ENCODE measurements around the gene TUFT1.
"Not testable (repeated sequence)": the region's sequence is repeated elsewhere in the genome, so short reads cannot be mapped to it uniquely, and the experiment has no call there.

The TUFT1 gene

DNA sequence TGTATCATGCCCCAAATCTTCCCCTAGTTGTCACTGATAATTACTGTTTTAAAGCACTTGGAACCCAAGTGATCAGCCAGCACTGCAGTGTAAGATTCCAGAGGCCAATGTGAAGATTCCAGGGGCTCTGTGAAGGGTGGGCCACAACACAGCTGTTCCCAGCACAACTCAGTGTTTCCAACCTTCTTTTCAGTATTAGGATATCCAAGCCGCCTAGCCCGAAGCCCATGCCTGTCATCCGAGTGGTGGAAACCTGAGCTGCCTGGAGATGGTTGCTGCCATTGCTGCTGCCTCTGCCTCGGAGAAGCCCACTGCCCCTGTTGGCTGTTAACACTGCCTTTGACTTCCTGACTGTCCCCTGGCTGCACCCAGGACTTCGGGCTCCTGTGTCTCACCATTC is 41.3 kb downstream of the TUFT1 start:
- no peak for DNase-seq (ENCODE audit: low read depth)

GRCh38 chr1:151581921-151582320 is 41.8 kb downstream of the TUFT1 start:
- DNase-seq (ENCODE audit: low read depth), result no peak

DNA sequence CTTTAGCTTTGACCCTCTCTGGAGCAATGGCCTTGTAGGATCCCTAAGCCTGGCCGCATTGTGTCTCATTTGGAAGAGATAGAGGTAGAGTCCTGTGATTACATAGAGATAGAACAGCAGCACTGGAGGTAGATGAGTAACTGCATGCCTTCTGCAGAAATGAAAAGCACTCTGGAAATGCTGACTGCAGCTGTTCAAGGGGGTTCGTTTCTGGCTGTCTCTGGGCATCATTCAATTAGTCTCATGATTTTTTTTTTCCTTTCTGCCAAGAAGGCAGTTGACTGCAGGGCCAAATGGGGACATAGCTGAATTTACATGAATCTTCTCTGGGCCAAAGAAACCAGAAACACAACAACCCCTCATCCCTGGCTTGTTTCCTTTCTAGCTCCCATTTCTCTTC is 43.7 kb downstream of the TUFT1 start:
- DNase-seq (ENCODE audit: low read depth), result no peak

GRCh38 chr1:151584278-151584677 is 44.2 kb downstream of the TUFT1 start:
- no peak for DNase-seq (ENCODE audit: low read depth)

DNA sequence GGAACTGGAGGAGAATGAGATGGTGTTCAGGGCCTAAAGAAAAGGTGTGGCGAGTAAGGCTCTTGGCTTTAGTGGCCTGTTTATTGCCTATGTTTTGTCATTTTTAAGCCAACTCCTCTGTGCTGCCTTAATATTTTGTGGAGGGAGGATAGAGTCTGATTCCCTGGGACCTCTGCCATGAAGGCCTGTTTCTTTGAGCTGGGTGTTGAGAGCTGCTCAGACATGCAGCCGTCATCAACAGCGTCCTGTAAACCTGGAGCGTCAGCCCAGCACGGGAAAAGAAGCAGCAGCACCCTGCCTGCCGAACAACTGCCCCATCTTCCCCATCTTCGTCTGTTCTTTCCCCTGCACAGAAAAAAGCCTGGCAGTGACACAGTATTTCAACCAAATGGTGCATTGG is 44.7 kb downstream of the TUFT1 start:
- DNase-seq (ENCODE audit: low read depth), result no peak

- DNase-seq (ENCODE audit: low read depth), result no peak
Observed at GRCh38 chr1:151585622-151586021, 45.5 kb downstream of the TUFT1 start.

DNA sequence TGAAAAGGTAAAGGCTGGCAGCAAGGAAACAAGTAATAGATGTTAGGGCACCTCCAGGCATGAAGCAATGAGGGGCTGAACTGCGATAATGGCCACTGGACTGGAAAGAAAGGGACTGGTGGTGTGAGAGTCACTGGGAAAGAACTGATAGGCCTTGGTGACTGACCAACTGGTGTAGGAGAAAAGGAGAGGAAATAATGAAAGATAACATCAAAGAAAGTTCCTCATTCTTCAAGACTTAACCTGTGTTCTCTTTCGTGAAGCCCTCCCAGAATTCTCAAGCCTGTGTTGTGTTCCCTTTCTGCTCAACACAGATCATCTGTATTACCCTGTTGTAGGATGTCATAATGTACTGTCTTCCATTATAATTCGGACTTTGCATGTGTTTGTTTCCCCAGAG is 50.9 kb downstream of the TUFT1 start:
- DNase-seq (ENCODE audit: low read depth), result no peak

DNA sequence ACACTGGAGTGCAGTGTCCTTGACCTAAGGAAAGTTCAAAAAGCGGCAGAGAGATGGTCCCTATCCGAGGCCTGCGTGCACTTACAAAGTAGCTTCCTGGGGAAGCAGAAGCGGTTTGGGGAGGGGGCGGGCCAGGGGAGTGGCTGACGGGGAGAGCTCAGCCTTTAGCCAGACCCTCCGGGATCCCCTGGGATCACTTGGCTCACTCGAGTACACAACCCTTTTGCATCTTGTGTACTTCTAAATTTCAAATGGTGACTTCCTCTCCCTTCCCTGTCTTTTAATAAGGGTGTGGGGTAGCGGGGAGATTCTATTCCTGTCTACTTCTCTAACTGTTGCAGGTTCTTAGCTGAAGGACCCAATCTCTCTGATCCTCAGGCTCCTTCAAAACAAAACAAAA is 53.6 kb downstream of the TUFT1 start:
- DNase-seq (ENCODE audit: low read depth), result no peak

DNA sequence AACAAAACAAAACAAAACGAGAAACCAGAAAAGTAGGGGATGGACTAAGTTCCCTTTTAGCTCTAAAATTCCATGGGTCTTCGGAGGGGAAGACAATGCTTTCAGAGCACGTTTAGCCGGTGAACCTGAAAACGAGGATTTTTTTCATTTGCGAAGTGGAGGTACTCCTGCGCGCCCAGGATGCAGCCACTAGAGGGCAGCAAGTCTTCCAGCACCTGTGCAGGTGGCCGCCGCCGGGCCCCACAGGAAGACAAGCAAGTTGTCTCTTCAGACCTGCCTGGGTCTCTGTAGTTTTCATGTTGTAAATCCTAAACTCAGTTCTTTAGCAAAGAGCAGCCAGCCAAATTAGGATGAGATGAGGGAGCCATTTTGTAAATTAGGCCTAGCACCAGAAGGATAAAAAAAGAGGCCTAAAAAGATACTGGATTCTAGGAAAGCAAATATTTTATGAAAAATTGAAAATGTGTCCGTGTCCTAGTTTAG is 54.1 kb downstream of the TUFT1 start:
- DNase-seq (ENCODE audit: low read depth), result no peak

DNA sequence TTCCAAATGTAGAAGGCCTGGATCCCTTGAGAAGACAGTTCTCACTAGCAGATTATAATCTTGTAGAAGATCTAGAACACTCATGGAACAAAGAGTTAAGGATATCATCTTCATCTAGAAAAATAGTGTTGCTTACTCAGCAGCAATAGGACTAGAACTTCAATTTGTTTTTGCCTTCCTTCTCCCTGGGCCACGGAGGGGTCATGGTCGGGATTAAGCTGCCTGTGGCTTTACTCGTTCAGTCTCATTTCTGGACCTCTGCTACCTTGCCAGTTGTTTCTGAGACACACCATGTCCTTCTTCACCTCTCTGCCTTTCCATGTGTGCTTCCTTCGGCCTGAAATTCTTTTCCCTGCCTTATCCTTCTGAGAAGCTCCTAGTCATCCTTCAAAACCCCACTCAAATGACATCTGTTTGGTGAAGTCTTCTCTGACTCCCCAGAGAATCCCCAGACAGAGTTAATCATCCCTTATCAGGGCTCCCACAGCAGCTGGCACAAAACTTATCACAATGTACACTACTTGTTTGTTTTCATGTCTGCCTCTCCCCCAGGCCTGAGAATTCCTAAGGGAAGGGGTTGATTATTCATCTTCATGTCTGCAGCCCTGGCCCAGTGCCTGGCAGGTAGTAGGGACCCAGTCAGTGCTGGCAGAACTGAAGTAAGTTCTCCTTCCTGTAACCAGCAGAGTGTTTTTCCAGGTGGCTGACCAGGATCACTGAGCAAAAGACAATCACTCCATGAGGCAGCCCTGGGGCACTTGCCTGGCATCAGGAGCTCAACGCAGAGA is 56.3 kb downstream of the TUFT1 start:
- no peak for DNase-seq (ENCODE audit: low read depth)

GRCh38 chr1:151602550-151602949 is 62.4 kb downstream of the TUFT1 start:
- not testable (repeated sequence) for DNase-seq (ENCODE audit: low read depth)

GRCh38 chr1:151604291-151604690 is 64.2 kb downstream of the TUFT1 start:
- no peak for DNase-seq (ENCODE audit: low read depth)

- DNase-seq (ENCODE audit: low read depth), result no peak
Observed at GRCh38 chr1:151606384-151606783, 66.3 kb downstream of the TUFT1 start.

GRCh38 chr1:151606857-151607256 is 66.7 kb downstream of the TUFT1 start:
- DNase-seq (ENCODE audit: low read depth), result no peak

DNA sequence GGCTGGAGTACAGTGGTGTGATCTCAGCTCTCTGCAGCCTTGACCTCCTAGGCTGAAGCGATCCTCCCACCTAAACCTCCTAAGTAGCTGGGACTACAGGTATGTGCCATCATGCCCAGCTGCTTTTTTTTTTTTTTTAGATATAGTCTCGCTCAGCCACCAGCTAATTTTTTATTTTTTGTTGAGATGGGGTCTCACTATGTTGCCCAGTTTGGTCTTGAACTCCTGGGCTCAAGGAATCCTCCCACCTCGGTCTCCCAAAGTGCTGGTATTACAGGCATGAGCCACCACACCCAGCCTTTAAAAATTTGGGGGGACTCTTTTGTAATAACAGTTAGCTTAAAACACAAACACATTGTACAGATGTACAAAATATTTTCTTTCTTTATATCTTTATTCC is 70.0 kb downstream of the TUFT1 start:
- DNase-seq (ENCODE audit: low read depth), result no peak

DNA sequence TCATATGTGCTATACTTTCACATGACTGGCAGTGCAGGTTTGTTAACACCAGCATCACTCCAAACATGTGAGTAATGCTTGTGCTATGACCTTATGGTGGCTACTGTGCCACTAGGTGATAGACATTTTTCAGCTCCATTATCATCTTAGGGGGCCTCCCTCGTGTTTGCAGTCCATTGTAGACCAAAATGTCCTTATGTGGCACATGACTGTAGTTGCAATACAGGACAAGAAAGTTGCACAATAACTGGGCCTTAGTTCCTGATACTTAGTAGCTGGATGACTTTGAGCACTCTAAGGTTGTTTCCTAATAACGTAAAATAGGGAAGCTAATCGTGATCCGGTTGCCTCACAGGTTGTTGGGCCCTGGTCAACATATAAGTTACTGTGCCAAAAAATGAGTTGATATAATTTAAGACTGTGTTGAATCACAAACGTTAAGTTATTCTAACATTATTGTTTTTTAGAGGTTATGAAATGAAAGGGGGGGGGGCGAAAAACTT is 71.2 kb downstream of the TUFT1 start:
- peak; percentile 42 for DNase-seq (ENCODE audit: low read depth)

DNA sequence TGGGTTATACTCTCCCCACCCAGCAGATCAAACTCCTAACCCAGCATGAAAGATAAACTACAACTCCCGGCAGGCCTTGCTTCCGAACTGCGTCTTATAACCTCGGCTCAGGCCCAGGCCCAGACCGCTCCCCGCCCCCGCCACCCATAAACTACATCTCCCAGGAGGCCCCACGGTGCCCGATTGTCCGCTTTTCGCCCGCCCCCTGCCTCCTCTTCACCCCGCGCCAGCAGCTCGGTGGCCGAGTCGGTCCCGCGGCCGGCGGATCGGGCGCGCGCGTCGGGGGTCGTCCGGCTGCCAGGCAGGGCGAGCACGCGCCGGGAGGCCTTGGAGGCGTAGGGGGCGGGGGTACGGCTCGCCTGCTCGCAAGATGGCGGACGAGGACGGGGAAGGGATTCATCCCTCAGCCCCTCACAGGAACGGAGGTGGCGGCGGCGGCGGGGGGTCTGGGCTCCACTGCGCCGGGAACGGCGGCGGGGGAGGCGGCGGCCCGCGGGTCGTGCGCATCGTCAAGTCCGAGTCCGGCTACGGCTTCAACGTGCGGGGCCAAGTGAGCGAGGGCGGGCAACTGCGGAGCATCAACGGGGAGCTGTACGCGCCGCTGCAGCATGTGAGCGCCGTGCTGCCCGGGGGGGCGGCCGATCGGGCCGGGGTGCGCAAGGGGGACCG is 71.9 kb downstream of the TUFT1 start, which contains the start of gene SNX27:
SNX27 (plus strand) TSS at position 219 of the 669 bp plus-strand sequence; CDS start at position 371, 152 bp downstream.
- DNase-seq (ENCODE audit: low read depth), result peak; percentile 88

- DNase-seq (ENCODE audit: low read depth), result no peak
Observed at GRCh38 chr1:151612501-151613281, 72.6 kb downstream of the TUFT1 start.

- DNase-seq (ENCODE audit: low read depth), result no peak
Observed at GRCh38 chr1:151613282-151613780, 73.2 kb downstream of the TUFT1 start.

- no peak for DNase-seq (ENCODE audit: low read depth)
Observed at GRCh38 chr1:151615711-151616504, 75.8 kb downstream of the TUFT1 start.

DNA sequence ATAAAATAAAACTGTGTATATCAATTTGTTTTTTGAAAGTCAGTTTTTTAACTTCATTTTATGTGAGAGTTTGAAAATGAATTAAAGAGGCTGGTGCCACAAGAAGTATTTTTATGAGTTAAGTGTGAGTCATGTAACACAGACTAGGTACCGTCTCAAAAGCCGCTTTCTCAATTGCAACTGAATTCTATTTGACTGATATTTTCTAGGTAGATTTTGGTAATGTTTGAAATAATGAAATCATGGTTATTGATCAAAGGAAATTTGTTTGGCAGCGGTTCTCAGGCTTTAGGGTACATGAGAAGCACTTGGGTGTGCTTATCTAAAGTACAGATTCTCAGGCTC is 76.4 kb downstream of the TUFT1 start:
- no peak for DNase-seq (ENCODE audit: low read depth)

DNA sequence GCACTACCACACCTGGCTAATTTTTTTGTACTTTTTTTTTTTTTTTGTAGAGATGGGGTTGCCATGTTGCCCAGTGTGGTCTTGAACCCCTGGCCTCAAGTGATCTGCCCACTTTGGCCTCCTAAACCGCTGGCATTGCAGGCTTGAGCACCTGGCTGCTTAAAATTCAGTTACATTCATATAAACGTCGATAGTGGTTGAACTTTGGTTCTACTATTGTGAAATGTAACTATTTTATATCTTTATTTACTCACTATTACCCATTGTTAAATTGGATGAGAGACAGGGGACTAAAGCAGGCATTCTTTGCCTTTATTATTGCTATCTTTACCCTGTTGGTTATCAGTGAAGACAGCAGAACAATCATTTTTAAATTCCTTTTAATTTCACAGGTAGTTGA is 77.9 kb downstream of the TUFT1 start:
- DNase-seq (ENCODE audit: low read depth), result no peak
